Measurements from ENCODE around the gene STARD3NL. TPM values are rescaled to one million over a fixed set of nuclear protein-coding genes. Genes with fewer than 3 reads are reported as not detected.

Gene STARD3NL
- total RNA-seq, 1 experiment from 2014 or later = 66.4 TPM

GRCh38 chr7:38273286-38273995, 95.4 kb downstream of the STARD3NL start, which contains the start of gene TARP:
Gene TARP, minus strand, starts transcription at chr7:38273636.
- CTCF ChIA-PET = no interaction called here
- H3K4me1 Mint-ChIP-seq (ENCODE audit: low read depth, unreplicated experiment) = no peaks in the 10 kb centered on the region

DNA sequence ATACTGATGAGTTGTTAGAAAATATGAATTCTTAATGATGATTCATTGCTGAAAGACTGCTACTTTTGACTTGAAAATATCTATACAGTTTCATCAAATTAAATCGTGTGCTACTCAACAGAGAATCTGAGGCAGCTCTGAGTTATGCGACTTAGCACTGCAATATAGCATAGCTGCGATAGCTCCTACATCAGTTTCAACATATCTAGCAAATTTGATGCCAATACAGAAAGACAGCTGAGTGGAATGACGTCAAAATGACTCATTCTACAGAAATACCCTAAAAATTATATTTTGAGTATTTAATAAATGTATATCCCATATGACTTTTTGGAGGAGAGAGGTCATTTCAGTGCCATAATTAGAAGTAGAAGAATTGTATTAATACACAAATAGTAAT, 96.4 kb downstream of the STARD3NL start:
- no peaks in the 10 kb centered on the region for H3K9me3 Mint-ChIP-seq (ENCODE audit: low read depth, unreplicated experiment)
- no peak overlapping the region for H3K4me3 Mint-ChIP-seq (ENCODE audit: low read depth, unreplicated experiment)
- H3K27me3 Mint-ChIP-seq (ENCODE audit: unreplicated experiment) = peaks cover 13% of the 10 kb centered on the region

More at GRCh38 chr7:38273286-38273995, 95.4 kb downstream of the STARD3NL start, which contains the start of gene TARP:
- Mint-ChIP-seq H3K27me3 (ENCODE audit: unreplicated experiment) (peaks cover 13% of the 10 kb centered on the region), H3K4me3 (ENCODE audit: low read depth, unreplicated experiment) (no peak within 1 kb of the TSS), H3K9me3 (ENCODE audit: low read depth, unreplicated experiment) (no peaks in the 10 kb centered on the region), H3K36me3 (ENCODE audit: insufficient read depth, unreplicated experiment) (no peaks in the 10 kb centered on the region), H3K27ac (ENCODE audit: unreplicated experiment) (no peak within 1 kb of the TSS)
- TF ChIP-seq, protein P1, sequence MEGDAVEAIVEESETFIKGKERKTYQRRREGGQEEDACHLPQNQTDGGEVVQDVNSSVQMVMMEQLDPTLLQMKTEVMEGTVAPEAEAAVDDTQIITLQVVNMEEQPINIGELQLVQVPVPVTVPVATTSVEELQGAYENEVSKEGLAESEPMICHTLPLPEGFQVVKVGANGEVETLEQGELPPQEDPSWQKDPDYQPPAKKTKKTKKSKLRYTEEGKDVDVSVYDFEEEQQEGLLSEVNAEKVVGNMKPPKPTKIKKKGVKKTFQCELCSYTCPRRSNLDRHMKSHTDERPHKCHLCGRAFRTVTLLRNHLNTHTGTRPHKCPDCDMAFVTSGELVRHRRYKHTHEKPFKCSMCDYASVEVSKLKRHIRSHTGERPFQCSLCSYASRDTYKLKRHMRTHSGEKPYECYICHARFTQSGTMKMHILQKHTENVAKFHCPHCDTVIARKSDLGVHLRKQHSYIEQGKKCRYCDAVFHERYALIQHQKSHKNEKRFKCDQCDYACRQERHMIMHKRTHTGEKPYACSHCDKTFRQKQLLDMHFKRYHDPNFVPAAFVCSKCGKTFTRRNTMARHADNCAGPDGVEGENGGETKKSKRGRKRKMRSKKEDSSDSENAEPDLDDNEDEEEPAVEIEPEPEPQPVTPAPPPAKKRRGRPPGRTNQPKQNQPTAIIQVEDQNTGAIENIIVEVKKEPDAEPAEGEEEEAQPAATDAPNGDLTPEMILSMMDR (IDR thresholded peaks at IDR 0.05; ENCODE audit: unreplicated experiment) = no peak
- BruUV-seq (replicated peaks) = no TSS peak
- DNase-seq = no peak
- intact Hi-C loops (cut with micrococcal nuclease; ENCODE audit: unreplicated experiment) = no loop called here

DNA sequence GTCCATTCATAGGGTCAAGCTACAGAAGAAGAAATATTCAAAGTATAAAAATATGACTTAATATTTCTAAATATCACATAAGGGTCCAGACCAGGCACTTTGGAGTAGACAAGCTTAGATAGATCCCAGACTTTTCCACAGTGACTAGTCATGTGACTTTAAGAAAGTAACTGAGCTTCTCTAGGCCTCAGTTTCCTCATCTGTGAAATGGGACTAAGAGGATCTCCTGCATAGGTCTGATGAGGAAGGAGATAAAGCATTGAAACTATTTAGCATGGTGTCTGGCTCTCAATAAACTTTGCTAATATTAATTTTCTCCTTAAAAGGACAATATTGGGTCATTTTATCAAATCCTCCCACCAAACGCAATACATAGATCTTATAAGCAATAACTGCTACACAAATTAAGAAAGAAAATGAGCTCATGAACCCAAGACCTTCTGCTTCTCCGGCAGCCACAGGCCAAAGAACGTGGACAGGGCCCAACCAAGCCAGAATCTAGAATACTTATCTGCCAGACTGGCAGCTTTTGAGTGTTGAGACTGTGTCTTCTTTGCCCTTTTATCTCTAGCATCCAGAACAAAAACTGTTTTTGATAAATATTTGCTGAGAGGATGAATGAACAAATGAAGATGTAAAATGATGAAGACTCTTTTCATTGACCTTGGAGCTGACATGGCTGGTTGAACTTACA, 97.0 kb downstream of the STARD3NL start:
- TF ChIP-seq, protein P1 (IDR thresholded peaks at IDR 0.05; ENCODE audit: unreplicated experiment) = no peak
- H3K9me3 Mint-ChIP-seq (ENCODE audit: low read depth, unreplicated experiment) = no peaks in the 10 kb centered on the region
- no TSS peak for BruUV-seq (replicated peaks)
- DNase-seq = no peak
- no peak overlapping the region for H3K27ac Mint-ChIP-seq (ENCODE audit: unreplicated experiment)
- H3K4me3 Mint-ChIP-seq (ENCODE audit: low read depth, unreplicated experiment) = no peak overlapping the region
- intact Hi-C loops (cut with micrococcal nuclease; ENCODE audit: unreplicated experiment) = no loop called here
- H3K36me3 Mint-ChIP-seq (ENCODE audit: insufficient read depth, unreplicated experiment) = no peaks in the 10 kb centered on the region
- H3K27me3 Mint-ChIP-seq (ENCODE audit: unreplicated experiment) = peaks cover 13% of the 10 kb centered on the region
- CTCF ChIA-PET = no interaction called here
- H3K4me1 Mint-ChIP-seq (ENCODE audit: low read depth, unreplicated experiment) = no peaks in the 10 kb centered on the region

More for the DNA sequence above, 96.4 kb downstream of the STARD3NL start:
- H3K27ac Mint-ChIP-seq (ENCODE audit: unreplicated experiment) = no peak overlapping the region
- no peaks in the 10 kb centered on the region for H3K36me3 Mint-ChIP-seq (ENCODE audit: insufficient read depth, unreplicated experiment)
- no peak for DNase-seq
- intact Hi-C loops (cut with micrococcal nuclease; ENCODE audit: unreplicated experiment) = no loop called here
- no peaks in the 10 kb centered on the region for H3K4me1 Mint-ChIP-seq (ENCODE audit: low read depth, unreplicated experiment)
- no TSS peak for BruUV-seq (replicated peaks)
- TF ChIP-seq, protein P1 (IDR thresholded peaks at IDR 0.05; ENCODE audit: unreplicated experiment) = no peak
- CTCF ChIA-PET = no interaction called here

GRCh38 chr7:38276096-38276877, 98.2 kb downstream of the STARD3NL start:
- CTCF ChIA-PET = no interaction called here
- Mint-ChIP-seq H3K36me3 (ENCODE audit: insufficient read depth, unreplicated experiment) (no peaks in the 10 kb centered on the region), H3K4me1 (ENCODE audit: low read depth, unreplicated experiment) (no peaks in the 10 kb centered on the region), H3K9me3 (ENCODE audit: low read depth, unreplicated experiment) (no peaks in the 10 kb centered on the region), H3K27me3 (ENCODE audit: unreplicated experiment) (peaks cover 23% of the 10 kb centered on the region), H3K27ac (ENCODE audit: unreplicated experiment) (no peak overlapping the region), H3K4me3 (ENCODE audit: low read depth, unreplicated experiment) (no peak overlapping the region)
- TF ChIP-seq, protein P1 (IDR thresholded peaks at IDR 0.05; ENCODE audit: unreplicated experiment) = no peak
- BruUV-seq (replicated peaks) = no TSS peak
- DNase-seq = no peak
- intact Hi-C loops (cut with micrococcal nuclease; ENCODE audit: unreplicated experiment) = no loop called here
